ENCODE results near the gene STAT4.

The STAT4 gene

DNA sequence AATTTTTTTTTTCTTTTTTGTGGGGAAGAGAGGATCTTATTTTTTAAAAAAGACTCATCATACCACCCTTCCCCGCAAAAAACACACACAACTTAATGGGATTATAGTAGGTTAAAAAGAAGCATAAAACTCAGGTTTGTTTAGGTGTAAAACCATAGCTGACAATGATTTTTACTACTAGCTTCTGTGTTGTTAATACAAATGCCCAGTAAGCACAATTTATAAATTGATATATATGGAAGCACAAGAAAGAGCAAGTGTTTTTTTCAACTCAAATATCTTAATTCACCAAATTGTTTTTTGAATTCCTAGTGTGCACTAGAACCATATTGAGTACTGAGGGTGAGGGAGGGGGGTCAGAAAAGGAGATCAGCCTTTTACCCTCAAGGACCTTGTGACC, 7.0 kb downstream of the STAT4 start:
- TF ChIP-seq BACH2 (CRISPR knock-in tag; IDR thresholded peaks at IDR 0.05; ENCODE audit: borderline replicate concordance) (no peak), TCF4 (CRISPR knock-in tag; IDR thresholded peaks at IDR 0.05; ENCODE audit: borderline replicate concordance) (no peak), ZFP3 (CRISPR knock-in tag; IDR thresholded peaks at IDR 0.05) (no peak), ZC3H10 (CRISPR knock-in tag; IDR thresholded peaks at IDR 0.05) (no peak), ARNTL (CRISPR knock-in tag; IDR thresholded peaks at IDR 0.05; ENCODE audit: borderline replicate concordance, low read depth) (no peak), ZFP30 (CRISPR knock-in tag; IDR thresholded peaks at IDR 0.05) (no peak), ISL1 (CRISPR knock-in tag; IDR thresholded peaks at IDR 0.05) (no peak), ZNF70 (CRISPR knock-in tag; IDR thresholded peaks at IDR 0.05) (no peak)
- TF ChIP-seq, protein P1, sequence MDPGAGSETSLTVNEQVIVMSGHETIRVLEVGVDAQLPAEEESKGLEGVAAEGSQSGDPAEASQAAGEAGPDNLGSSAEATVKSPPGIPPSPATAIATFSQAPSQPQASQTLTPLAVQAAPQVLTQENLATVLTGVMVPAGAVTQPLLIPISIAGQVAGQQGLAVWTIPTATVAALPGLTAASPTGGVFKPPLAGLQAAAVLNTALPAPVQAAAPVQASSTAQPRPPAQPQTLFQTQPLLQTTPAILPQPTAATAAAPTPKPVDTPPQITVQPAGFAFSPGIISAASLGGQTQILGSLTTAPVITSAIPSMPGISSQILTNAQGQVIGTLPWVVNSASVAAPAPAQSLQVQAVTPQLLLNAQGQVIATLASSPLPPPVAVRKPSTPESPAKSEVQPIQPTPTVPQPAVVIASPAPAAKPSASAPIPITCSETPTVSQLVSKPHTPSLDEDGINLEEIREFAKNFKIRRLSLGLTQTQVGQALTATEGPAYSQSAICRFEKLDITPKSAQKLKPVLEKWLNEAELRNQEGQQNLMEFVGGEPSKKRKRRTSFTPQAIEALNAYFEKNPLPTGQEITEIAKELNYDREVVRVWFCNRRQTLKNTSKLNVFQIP (CRISPR knock-in tag; IDR thresholded peaks at IDR 0.05; ENCODE audit: borderline replicate concordance, low read depth) = no peak
- TF ChIP-seq, protein P2, sequence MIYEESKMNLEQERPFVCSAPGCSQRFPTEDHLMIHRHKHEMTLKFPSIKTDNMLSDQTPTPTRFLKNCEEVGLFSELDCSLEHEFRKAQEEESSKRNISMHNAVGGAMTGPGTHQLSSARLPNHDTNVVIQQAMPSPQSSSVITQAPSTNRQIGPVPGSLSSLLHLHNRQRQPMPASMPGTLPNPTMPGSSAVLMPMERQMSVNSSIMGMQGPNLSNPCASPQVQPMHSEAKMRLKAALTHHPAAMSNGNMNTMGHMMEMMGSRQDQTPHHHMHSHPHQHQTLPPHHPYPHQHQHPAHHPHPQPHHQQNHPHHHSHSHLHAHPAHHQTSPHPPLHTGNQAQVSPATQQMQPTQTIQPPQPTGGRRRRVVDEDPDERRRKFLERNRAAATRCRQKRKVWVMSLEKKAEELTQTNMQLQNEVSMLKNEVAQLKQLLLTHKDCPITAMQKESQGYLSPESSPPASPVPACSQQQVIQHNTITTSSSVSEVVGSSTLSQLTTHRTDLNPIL (CRISPR knock-in tag; IDR thresholded peaks at IDR 0.05; ENCODE audit: low read depth) = no peak
- TF ChIP-seq, protein P3, sequence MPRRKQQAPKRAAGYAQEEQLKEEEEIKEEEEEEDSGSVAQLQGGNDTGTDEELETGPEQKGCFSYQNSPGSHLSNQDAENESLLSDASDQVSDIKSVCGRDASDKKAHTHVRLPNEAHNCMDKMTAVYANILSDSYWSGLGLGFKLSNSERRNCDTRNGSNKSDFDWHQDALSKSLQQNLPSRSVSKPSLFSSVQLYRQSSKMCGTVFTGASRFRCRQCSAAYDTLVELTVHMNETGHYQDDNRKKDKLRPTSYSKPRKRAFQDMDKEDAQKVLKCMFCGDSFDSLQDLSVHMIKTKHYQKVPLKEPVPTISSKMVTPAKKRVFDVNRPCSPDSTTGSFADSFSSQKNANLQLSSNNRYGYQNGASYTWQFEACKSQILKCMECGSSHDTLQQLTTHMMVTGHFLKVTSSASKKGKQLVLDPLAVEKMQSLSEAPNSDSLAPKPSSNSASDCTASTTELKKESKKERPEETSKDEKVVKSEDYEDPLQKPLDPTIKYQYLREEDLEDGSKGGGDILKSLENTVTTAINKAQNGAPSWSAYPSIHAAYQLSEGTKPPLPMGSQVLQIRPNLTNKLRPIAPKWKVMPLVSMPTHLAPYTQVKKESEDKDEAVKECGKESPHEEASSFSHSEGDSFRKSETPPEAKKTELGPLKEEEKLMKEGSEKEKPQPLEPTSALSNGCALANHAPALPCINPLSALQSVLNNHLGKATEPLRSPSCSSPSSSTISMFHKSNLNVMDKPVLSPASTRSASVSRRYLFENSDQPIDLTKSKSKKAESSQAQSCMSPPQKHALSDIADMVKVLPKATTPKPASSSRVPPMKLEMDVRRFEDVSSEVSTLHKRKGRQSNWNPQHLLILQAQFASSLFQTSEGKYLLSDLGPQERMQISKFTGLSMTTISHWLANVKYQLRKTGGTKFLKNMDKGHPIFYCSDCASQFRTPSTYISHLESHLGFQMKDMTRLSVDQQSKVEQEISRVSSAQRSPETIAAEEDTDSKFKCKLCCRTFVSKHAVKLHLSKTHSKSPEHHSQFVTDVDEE (CRISPR knock-in tag; IDR thresholded peaks at IDR 0.05) = no peak
- ATAC-seq = no peak

DNA sequence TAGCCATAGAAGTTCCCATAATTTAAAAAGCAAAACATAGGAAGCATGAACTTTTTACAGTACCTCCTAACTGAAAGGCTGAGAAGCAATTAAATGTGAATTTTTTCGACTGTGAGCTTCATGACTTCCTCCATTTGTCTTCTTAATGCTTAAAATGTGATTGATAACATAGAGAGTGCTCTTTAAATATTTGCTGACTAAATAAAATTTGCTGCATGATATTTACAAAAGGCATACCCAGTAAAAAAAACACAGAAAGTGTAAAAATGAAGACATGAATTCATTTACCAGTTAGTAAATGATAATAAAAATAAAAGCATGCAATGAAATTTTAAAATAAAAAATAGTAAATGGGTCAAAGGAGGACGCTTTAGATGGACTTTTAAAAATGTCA, 21.9 kb downstream of the STAT4 start:
- TF ChIP-seq ZNF70 (CRISPR knock-in tag; IDR thresholded peaks at IDR 0.05) (no peak), CSDC2 (CRISPR knock-in tag; IDR thresholded peaks at IDR 0.05) (no peak), OSR1 (CRISPR knock-in tag; IDR thresholded peaks at IDR 0.05) (no peak), GLIS3 (CRISPR knock-in tag; IDR thresholded peaks at IDR 0.05) (no peak)
- TF ChIP-seq, protein P1 (CRISPR knock-in tag; IDR thresholded peaks at IDR 0.05; ENCODE audit: borderline replicate concordance, low read depth) = no peak
- TF ChIP-seq, protein P4, sequence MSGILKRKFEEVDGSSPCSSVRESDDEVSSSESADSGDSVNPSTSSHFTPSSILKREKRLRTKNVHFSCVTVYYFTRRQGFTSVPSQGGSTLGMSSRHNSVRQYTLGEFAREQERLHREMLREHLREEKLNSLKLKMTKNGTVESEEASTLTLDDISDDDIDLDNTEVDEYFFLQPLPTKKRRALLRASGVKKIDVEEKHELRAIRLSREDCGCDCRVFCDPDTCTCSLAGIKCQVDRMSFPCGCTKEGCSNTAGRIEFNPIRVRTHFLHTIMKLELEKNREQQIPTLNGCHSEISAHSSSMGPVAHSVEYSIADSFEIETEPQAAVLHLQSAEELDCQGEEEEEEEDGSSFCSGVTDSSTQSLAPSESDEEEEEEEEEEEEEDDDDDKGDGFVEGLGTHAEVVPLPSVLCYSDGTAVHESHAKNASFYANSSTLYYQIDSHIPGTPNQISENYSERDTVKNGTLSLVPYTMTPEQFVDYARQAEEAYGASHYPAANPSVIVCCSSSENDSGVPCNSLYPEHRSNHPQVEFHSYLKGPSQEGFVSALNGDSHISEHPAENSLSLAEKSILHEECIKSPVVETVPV (CRISPR knock-in tag; IDR thresholded peaks at IDR 0.05) = no peak
- no peak for ATAC-seq

DNA sequence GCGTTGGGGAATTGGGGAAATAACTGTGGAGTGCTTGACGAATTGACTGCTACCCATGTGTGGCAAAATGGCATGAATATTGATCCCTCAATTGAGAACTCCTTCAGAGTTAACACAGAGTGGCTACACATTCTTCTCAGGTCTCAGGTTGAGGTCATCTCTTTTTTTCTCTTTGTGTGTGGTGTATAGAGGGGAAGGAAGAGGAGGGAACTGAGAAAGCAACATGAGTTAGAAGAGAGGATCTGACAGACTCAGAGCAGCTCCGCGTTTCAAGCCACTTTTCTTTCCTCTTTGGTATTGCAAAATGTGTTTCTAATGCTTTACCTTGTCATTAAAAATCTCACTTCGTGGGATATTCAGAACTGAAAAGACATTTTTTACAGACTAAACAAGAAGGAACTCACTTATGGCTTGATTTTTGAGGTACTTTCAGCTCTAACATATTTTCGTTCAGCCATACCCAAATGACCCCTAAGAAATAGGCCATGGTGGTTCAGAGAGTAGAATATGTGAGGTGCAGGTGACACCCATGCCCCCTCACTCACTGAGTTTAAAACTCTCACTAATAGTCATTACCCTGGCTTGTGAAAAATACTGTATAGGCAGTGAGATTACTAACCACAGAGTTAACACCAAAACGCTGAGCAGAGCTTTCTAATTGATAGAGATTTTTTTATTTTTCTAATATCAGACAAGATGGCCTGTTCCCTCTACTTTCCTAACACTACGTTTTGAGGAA, 22.5 kb downstream of the STAT4 start:
- ATAC-seq = no peak
- TF ChIP-seq ZFP3 (CRISPR knock-in tag; IDR thresholded peaks at IDR 0.05) (no peak), ZFP30 (CRISPR knock-in tag; IDR thresholded peaks at IDR 0.05) (no peak), TCF4 (CRISPR knock-in tag; IDR thresholded peaks at IDR 0.05; ENCODE audit: borderline replicate concordance) (no peak), ZNF70 (CRISPR knock-in tag; IDR thresholded peaks at IDR 0.05) (no peak), ESRRG (CRISPR knock-in tag; IDR thresholded peaks at IDR 0.05) (no peak), PPARA (CRISPR knock-in tag; IDR thresholded peaks at IDR 0.05; ENCODE audit: borderline replicate concordance) (no peak), ISL1 (CRISPR knock-in tag; IDR thresholded peaks at IDR 0.05) (no peak), BACH2 (CRISPR knock-in tag; IDR thresholded peaks at IDR 0.05; ENCODE audit: borderline replicate concordance) (no peak), ZC3H10 (CRISPR knock-in tag; IDR thresholded peaks at IDR 0.05) (no peak), OSR1 (CRISPR knock-in tag; IDR thresholded peaks at IDR 0.05) (no peak), SNAI2 (CRISPR knock-in tag; IDR thresholded peaks at IDR 0.05) (no peak), CSDC2 (CRISPR knock-in tag; IDR thresholded peaks at IDR 0.05) (no peak)
- TF ChIP-seq, protein P2 (CRISPR knock-in tag; IDR thresholded peaks at IDR 0.05; ENCODE audit: low read depth) = no peak
- TF ChIP-seq, protein P1 (CRISPR knock-in tag; IDR thresholded peaks at IDR 0.05; ENCODE audit: borderline replicate concordance, low read depth) = no peak

Data from SK-N-SH treated with all-trans-retinoic acid at 6 μM for 48 hours (cell line).